Astrocyte of the spinal cord (primary cell): Measurements from ENCODE around the gene MAPRE3.

Experiments
- DNase-seq: peaks from one replicate; pipeline ENCODE4 v3.0.0; 2011; ENCODE audit warnings: low read depth, low spot score
- H3K4me3 ChIP-seq: 2 replicates; pipeline ENCODE4 v1.5.1; 2011; ENCODE audit warnings: low read depth, mild to moderate bottlenecking, low read length, moderate library complexity
- in situ Hi-C: cut with HindIII; loops from 2 replicates; pipeline ENCODE4 v1.10.0; 2017; ENCODE audit warnings: low sequenced_read_pairs
- TF ChIP-seq, protein P1 (sequence below): IDR thresholded peaks from 2 replicates; pipeline ENCODE4 v1.5.1; 2012; ENCODE audit warnings: low read depth, mild to moderate bottlenecking, low read length, inconsistent platforms

MAPRE3 gene

DNA sequence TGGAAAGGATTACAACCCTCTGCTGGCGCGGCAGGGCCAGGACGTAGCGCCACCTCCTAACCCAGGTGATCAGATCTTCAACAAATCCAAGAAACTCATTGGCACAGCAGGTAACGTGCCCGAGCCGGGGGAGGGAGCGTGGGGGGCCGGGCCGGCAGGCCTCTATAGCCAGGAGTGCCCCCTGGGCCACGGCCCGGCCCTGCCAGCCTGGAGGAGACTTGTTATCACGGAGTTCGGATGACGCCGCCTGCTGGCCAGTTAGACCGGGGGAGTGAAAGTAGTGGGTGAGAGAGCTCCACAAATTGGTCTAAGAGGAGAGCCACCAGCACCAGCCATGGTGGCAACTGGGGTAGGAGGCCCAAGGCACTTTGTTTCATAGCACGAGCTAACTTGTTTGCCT lies 53.8 kb downstream of the MAPRE3 start:
- TF ChIP-seq, protein P1, sequence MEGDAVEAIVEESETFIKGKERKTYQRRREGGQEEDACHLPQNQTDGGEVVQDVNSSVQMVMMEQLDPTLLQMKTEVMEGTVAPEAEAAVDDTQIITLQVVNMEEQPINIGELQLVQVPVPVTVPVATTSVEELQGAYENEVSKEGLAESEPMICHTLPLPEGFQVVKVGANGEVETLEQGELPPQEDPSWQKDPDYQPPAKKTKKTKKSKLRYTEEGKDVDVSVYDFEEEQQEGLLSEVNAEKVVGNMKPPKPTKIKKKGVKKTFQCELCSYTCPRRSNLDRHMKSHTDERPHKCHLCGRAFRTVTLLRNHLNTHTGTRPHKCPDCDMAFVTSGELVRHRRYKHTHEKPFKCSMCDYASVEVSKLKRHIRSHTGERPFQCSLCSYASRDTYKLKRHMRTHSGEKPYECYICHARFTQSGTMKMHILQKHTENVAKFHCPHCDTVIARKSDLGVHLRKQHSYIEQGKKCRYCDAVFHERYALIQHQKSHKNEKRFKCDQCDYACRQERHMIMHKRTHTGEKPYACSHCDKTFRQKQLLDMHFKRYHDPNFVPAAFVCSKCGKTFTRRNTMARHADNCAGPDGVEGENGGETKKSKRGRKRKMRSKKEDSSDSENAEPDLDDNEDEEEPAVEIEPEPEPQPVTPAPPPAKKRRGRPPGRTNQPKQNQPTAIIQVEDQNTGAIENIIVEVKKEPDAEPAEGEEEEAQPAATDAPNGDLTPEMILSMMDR: peak; percentile 28
- no peak overlapping the region for H3K4me3 ChIP-seq
- in situ Hi-C loops: no loop called here
- no peak for DNase-seq

DNA sequence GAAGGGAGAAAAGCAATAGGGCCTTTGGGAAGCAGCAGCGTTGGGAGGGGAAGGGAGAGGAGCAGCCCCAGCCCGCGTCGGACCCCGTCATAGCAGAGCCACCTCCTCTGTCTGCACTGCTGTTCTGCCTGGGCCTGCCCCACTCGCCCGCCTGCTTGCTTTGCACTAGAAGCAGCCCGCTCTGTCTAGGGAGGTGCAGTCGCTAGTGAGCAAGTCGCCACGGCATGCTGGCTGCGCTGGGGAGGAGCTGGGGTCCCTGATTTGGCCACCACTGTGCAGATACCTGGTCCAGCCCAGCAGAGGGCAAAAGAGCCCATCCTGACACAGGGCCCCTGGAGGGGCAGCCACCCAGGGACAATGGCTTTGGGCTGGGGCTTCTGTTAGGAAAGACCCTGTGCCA lies 54.4 kb downstream of the MAPRE3 start:
- in situ Hi-C loops: no loop called here
- DNase-seq: no peak
- no peak overlapping the region for H3K4me3 ChIP-seq

DNA sequence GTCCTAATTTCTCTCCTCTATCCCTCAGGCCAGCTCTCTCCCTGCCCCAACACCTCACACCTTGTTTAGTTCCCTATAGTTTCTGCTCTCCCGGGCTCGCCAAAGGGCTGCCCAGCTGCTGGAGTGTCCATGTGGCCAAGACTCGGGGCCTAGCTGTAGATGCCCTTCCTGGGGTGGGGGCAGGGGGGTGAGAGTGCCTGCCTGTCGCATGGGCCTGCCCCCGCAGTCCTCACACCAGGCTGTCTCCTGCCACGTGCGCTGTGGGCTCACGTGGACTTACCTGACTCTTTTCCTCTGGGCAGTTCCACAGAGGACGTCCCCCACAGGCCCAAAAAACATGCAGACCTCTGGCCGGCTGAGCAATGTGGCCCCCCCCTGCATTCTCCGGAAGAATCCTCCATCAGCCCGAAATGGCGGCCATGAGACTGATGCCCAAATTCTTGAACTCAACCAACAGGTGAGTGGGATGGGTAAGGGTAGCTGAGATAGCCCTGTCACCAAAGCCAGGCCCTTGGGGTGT lies 54.9 kb downstream of the MAPRE3 start:
- in situ Hi-C loops: no loop called here
- DNase-seq: no peak
- H3K4me3 ChIP-seq: no peak overlapping the region
- TF ChIP-seq, protein P1: no peak

More for the DNA sequence above, 54.4 kb downstream of the MAPRE3 start:
- TF ChIP-seq, protein P1: no peak

DNA sequence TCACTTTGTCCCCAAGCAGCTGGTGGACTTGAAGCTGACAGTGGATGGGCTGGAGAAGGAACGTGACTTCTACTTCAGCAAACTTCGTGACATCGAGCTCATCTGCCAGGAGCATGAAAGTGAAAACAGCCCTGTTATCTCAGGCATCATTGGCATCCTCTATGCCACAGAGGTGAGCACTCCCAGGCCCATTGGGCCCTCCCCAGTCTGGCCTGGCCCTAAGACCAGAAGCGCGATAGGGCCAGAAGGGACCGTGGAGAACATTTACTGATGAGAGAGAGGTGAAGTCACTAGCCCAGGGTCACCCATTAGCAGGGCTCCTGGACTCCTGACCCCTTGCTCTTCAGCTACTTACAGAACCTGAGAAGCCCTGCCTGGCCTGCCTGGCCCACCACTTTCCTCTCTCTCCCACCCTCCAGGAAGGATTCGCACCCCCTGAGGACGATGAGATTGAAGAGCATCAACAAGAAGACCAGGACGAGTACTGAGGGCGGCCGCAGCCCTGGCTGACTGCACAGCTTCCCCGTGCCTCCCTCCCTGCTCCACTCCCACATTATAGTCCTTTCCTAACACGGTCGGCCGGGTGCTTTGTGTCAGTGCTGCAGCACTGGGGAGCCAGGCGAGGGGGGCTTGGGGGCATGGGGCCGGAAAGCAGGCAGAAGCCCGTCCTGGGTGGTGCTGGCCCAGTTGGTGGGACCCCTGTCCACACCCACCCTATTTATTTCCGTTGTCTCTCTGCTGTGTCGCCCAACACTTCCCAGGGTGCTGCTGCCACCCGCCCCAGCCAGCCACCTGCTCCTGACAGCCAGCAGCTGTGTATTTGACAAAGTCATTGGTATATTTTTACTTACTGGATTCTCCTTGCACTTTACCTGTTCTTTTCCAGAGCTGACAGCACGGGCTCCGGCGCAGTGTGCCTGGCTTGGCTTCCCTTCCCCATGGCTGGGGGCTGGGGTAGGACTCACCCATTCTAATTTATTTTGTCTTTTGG lies 55.7 kb downstream of the MAPRE3 start:
- TF ChIP-seq, protein P1: no peak
- no peak overlapping the region for H3K4me3 ChIP-seq
- no peak for DNase-seq
- in situ Hi-C loops: no loop called here

DNA sequence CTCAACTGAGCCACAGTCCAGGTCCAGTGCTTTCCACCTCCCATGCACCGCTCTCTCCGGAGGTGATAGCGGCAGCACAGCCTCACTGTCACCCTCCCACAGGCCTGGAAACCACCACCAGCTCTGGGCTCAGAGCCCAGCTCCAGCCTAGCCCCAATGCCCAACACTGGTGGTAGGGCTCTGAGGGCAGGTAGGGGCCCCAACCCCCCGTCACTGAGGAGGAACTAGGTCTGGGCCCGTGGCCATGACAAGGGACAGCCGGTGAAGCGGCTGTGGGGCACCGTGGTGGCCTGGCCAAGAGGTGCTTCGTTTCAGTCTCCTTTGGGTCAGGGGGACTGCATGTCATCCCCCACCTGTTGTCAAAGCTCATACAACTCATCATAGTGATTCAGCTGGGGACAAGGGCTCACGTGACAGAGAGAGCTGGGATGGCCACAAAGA lies 56.8 kb downstream of the MAPRE3 start:
- in situ Hi-C loops: no loop called here
- TF ChIP-seq, protein P1: no peak
- no peak for DNase-seq
- H3K4me3 ChIP-seq: no peak overlapping the region

DNA sequence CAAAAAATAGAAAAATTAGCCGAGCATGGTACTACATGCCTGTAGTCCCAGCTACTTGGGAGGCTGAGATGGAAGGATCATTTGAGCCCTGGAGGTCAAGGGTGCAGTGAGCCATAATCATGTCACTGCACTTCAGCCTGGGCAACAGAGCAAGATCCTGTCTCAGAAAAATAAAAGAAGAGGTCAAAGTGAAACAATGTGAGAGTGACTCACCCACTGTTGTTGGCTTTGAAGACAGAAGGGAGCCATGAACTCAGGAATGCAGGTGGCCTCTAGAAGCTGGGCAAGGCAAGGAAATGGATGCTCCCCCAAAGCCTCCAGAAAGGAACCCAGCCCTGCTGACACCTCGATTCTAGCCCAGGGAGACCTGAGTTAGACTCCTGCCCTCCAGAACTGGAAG lies 58.6 kb downstream of the MAPRE3 start:
- in situ Hi-C loops: no loop called here
- DNase-seq: no peak
- TF ChIP-seq, protein P1: no peak

More for the DNA sequence above, 58.6 kb downstream of the MAPRE3 start:
- H3K4me3 ChIP-seq: no peak overlapping the region
